K562 (cell line): ENCODE results near the gene ZNF358.

ENCODE experiments used
- BACH1 ChIP-seq: fragments of 200-800 bp; sonication (Bioruptor generic); IDR thresholded peaks from 2 replicates; pipeline ENCODE4 v1.6.1; 2016; ENCODE audit warnings: missing genetic modification characterization, missing compliant biosample characterization
- CEBPG ChIP-seq, 3 experiments: fragments of 200-800 bp in 1 of 3; sonication (Bioruptor generic) in 1 of 3; sonication (generic) in 1 of 3; formaldehyde crosslinking in 1 of 3; IDR thresholded peaks in 2 of 3; conservative IDR thresholded peaks in 1 of 3; 2 replicates each; pipeline versions ENCODE4 v1.6.1 to v1.8.0; 2016 to 2022; ENCODE audit warnings: missing compliant biosample characterization in 2 of 3, missing genetic modification characterization in 2 of 3, mild to moderate bottlenecking in 1 of 3, missing genetic modification reagents in 1 of 3
- EZH2 ChIP-seq: IDR thresholded peaks from 2 replicates; pipeline ENCODE4 v1.6.1; 2012; ENCODE audit warnings: low read depth, mild to moderate bottlenecking, inconsistent platforms, low read length, borderline replicate concordance
- IRF2 ChIP-seq: sonication (generic); formaldehyde crosslinking; IDR thresholded peaks from 2 replicates; pipeline ENCODE4 v1.8.1; 2022; ENCODE audit warnings: mild to moderate bottlenecking, missing genetic modification reagents
- PATZ1 ChIP-seq: fragments of 250-450 bp; sonication (Bioruptor Pico); IDR thresholded peaks from 2 replicates; pipeline ENCODE4 v1.5.0; 2020; ENCODE audit warnings: mild to moderate bottlenecking, borderline replicate concordance
- POLR2A ChIP-seq: fragments of 450-650 bp; conservative IDR thresholded peaks from 2 replicates; pipeline ENCODE4 v1.6.1; 2016
- RAD21 ChIP-seq, 2 experiments: fragments of 250-450 bp in 1 of 2; fragments of 450-650 bp in 1 of 2; sonication (Bioruptor Pico) in 1 of 2; formaldehyde crosslinking in 1 of 2; IDR thresholded peaks in 1 of 2; conservative IDR thresholded peaks in 1 of 2; 2 replicates each; pipeline versions ENCODE4 v1.4.0 to v1.8.0; 2020 to 2022; ENCODE audit warnings: mild to moderate bottlenecking in 2 of 2, moderate library complexity in 1 of 2
- ZBTB26 ChIP-seq: fragments of 450-650 bp; formaldehyde crosslinking; IDR thresholded peaks from 2 replicates; pipeline ENCODE4 v1.4.0; 2022; ENCODE audit warnings: missing genetic modification characterization
- ZNF639 ChIP-seq, 2 experiments: fragments of 200-800 bp in 1 of 2; sonication (Bioruptor generic) in 1 of 2; sonication (generic) in 1 of 2; formaldehyde crosslinking in 1 of 2; IDR thresholded peaks in 1 of 2; conservative IDR thresholded peaks in 1 of 2; 2 replicates each; pipeline versions ENCODE4 v1.5.0 to v1.6.1; 2016 to 2020; ENCODE audit warnings: missing compliant biosample characterization in 1 of 2, missing genetic modification characterization in 1 of 2, missing genetic modification reagents in 1 of 2
- ZNF830 ChIP-seq: fragments of 250-450 bp; sonication (Bioruptor Pico); IDR thresholded peaks from 2 replicates; pipeline ENCODE4 v1.5.0; 2021; ENCODE audit warnings: mild to moderate bottlenecking

GRCh38 chr19:7561325-7561724 is 45.4 kb downstream of the ZNF358 start:
- no peak for TF ChIP-seq IRF2 (CRISPR knock-in tag)
- no peak for TF ChIP-seq ZNF830 (CRISPR knock-in tag)
- no peak for TF ChIP-seq CEBPG (CRISPR knock-in tag; IDR thresholded peaks at IDR 0.05)
- TF ChIP-seq CEBPG (tag; conservative IDR thresholded peaks at IDR 0.05 in 1 of 2, IDR thresholded peaks at IDR 0.05 in 1 of 2): no peak
- TF ChIP-seq BACH1 (tag): no peak
- TF ChIP-seq PATZ1 (CRISPR knock-in tag): no peak
- no peak for TF ChIP-seq EZH2
- TF ChIP-seq ZNF639 (CRISPR knock-in tag; conservative IDR thresholded peaks at IDR 0.05 in 1 of 2, IDR thresholded peaks at IDR 0.05 in 1 of 2): no peak
- TF ChIP-seq ZBTB26 (CRISPR knock-in tag): no peak
- no peak for TF ChIP-seq POLR2A
- TF ChIP-seq RAD21 (CRISPR knock-in tag; conservative IDR thresholded peaks at IDR 0.05 in 1 of 2, IDR thresholded peaks at IDR 0.05 in 1 of 2): no peak
